A549 (cell line): ENCODE results near the gene GLIPR1L2.

Experiments
- CEBPB ChIP-seq, 2 experiments: fragments of >200 bp in 1 of 2; sonication (Bioruptor Twin) in 1 of 2; formaldehyde crosslinking in 1 of 2; IDR thresholded peaks; 2 replicates each; pipeline ENCODE4 v1.6.1; 2012 to 2016
- CTCF ChIP-seq: fragments of >200 bp; sonication (Bioruptor Twin); formaldehyde crosslinking; IDR thresholded peaks from 3 replicates; pipeline ENCODE4 v1.5.1; 2016
- E2F6 ChIP-seq: IDR thresholded peaks from 2 replicates; pipeline ENCODE4 v1.6.1; 2012; ENCODE audit warnings: low read depth, borderline replicate concordance
- EHMT2 ChIP-seq: fragments of 200-600 bp; sonication (generic); IDR thresholded peaks from 2 replicates; pipeline ENCODE4 v1.6.1; 2016; ENCODE audit warnings: antibody characterized with exemption, low read depth, mild to moderate bottlenecking, moderate library complexity
- EP300 ChIP-seq, 2 experiments: fragments of >200 bp; sonication (Bioruptor Twin); formaldehyde crosslinking; IDR thresholded peaks; 2 replicates in 1 of 2; 3 replicates in 1 of 2; pipeline ENCODE4 v1.6.1; 2016 to 2017
- GATA3 ChIP-seq: IDR thresholded peaks from 2 replicates; pipeline ENCODE4 v1.6.1; 2012; ENCODE audit warnings: borderline replicate concordance
- HEYL ChIP-seq: fragments of 250-450 bp; sonication (Bioruptor Pico); IDR thresholded peaks from 2 replicates; pipeline ENCODE4 v1.8.0; 2021; ENCODE audit warnings: mild to moderate bottlenecking, moderate library complexity
- PBX3 ChIP-seq: IDR thresholded peaks from 2 replicates; pipeline ENCODE4 v1.6.1; 2012
- RAD21 ChIP-seq, 2 experiments: fragments of >200 bp in 1 of 2; sonication (Bioruptor Twin) in 1 of 2; formaldehyde crosslinking in 1 of 2; IDR thresholded peaks in 1 of 2; conservative IDR thresholded peaks in 1 of 2; 2 replicates in 1 of 2; 3 replicates in 1 of 2; pipeline ENCODE4 v1.6.1; 2012 to 2018; ENCODE audit warnings: inconsistent platforms in 1 of 2
- RARB ChIP-seq: fragments of 250-450 bp; sonication (Bioruptor Pico); IDR thresholded peaks from 2 replicates; pipeline ENCODE4 v1.8.0; 2021; ENCODE audit warnings: mild to moderate bottlenecking, moderate library complexity
- SMC3 ChIP-seq: fragments of >200 bp; sonication (Bioruptor Twin); formaldehyde crosslinking; IDR thresholded peaks from 3 replicates; pipeline ENCODE4 v1.6.1; 2018; ENCODE audit warnings: inconsistent platforms

- TF ChIP-seq CTCF = no peak
- no peak for TF ChIP-seq EHMT2
- TF ChIP-seq E2F6 = no peak
- no peak for TF ChIP-seq SMC3
- no peak for TF ChIP-seq PBX3
- no peak for TF ChIP-seq RAD21 (conservative IDR thresholded peaks at IDR 0.05 in 1 of 2, IDR thresholded peaks at IDR 0.05 in 1 of 2)
- no peak for TF ChIP-seq CEBPB (IDR thresholded peaks at IDR 0.05)
- no peak for TF ChIP-seq GATA3
- no peak for TF ChIP-seq EP300 (IDR thresholded peaks at IDR 0.05)
- no peak for TF ChIP-seq HEYL (CRISPR knock-in tag)
- no peak for TF ChIP-seq RARB (CRISPR knock-in tag)
Observed at GRCh38 chr12:75439930-75440329, 49.0 kb downstream of the GLIPR1L2 start.
